ENCODE results near the gene YTHDF1.

Gene YTHDF1

GRCh38 chr20:63260521-63260920, 44.6 kb upstream of the YTHDF1 start:
- TF ChIP-seq CTCF (IDR thresholded peaks at IDR 0.05; ENCODE audit: insufficient read depth, low read depth, low read length, missing control alignments), result no peak
- no peak for DNase-seq (ENCODE audit: low read depth)
- no peak overlapping the region for H3K4me3 ChIP-seq (ENCODE audit: low read length)

- TF ChIP-seq CTCF (IDR thresholded peaks at IDR 0.05; ENCODE audit: insufficient read depth, low read depth, low read length, missing control alignments), result no peak
- no peak for DNase-seq (ENCODE audit: low read depth)
- no peak overlapping the region for H3K4me3 ChIP-seq (ENCODE audit: low read length)
Observed at GRCh38 chr20:63259734-63260460, 44.0 kb upstream of the YTHDF1 start.

- no peak for DNase-seq (ENCODE audit: low read depth)
- no peak overlapping the region for H3K4me3 ChIP-seq (ENCODE audit: low read length)
- TF ChIP-seq CTCF (IDR thresholded peaks at IDR 0.05; ENCODE audit: insufficient read depth, low read depth, low read length, missing control alignments), result no peak
Observed at GRCh38 chr20:63258781-63259180, 42.9 kb upstream of the YTHDF1 start.

- no peak for TF ChIP-seq CTCF (IDR thresholded peaks at IDR 0.05; ENCODE audit: insufficient read depth, low read depth, low read length, missing control alignments)
- DNase-seq (ENCODE audit: low read depth), result no peak
- H3K4me3 ChIP-seq (ENCODE audit: low read length), result no peak overlapping the region
Observed at GRCh38 chr20:63257629-63258028, 41.7 kb upstream of the YTHDF1 start.

- TF ChIP-seq CTCF (IDR thresholded peaks at IDR 0.05; ENCODE audit: insufficient read depth, low read depth, low read length, missing control alignments), result no peak
- no peak for DNase-seq (ENCODE audit: low read depth)
- H3K4me3 ChIP-seq (ENCODE audit: low read length), result no peak overlapping the region
Observed at GRCh38 chr20:63256954-63257353, 41.0 kb upstream of the YTHDF1 start.

- no peak for TF ChIP-seq CTCF (IDR thresholded peaks at IDR 0.05; ENCODE audit: insufficient read depth, low read depth, low read length, missing control alignments)
- H3K4me3 ChIP-seq (ENCODE audit: low read length), result peak overlapping the region; percentile 13
- DNase-seq (ENCODE audit: low read depth), result peak; percentile 95
Observed at GRCh38 chr20:63255931-63256704, 40.2 kb upstream of the YTHDF1 start.

Data from epithelial cell of esophagus (primary cell).